HG03571 (cell line): ENCODE results near the gene JAKMIP3.
"Not testable (repeated sequence)": the region's sequence is repeated elsewhere in the genome, so short reads cannot be mapped to it uniquely, and the experiment has no call there.

Experiments
- ATAC-seq: cut with Tn5 transposase; IDR thresholded peaks from one replicate; pipeline ENCODE4 v1.9.1; 2021; ENCODE audit not compliant: unreplicated experiment

JAKMIP3 gene

GRCh38 chr10:132064082-132064755 lies 1.5 kb upstream of the JAKMIP3 start:
- ATAC-seq: no peak

DNA sequence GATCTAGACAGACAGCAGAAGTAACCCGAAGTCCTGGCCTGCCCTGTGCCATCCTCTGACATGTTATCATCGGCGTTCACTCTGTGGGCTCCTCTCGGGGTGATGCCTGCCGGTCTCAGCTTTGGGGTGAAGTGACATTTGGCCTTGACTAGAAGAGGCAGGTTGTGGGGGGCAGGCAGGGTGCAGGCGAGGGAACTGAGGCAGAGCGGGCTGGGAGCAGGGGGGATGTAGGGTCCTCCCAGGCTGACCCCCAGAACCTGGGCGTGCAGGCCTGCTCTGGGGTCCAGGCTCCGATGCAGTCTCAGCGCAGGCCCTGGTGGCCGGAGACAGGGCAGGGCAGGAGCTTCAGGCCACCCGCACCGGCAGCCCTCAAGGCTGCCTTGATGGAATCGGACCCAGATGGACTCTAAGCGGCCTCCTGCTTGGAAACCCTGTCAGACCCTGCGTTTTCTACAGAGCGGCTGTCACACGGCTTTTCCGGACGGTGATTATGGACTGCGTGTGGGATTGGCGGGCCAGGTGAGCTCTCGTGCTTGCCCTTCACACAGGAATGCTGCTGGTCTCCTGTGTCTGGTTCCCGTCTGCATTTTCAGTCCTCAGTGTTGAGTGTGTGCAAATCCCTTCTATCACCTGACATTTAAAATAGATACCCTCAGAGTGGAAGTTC lies 842 bp upstream of the JAKMIP3 start:
- no peak for ATAC-seq

GRCh38 chr10:132066186-132066585 lies 440 bp downstream of the JAKMIP3 start:
- ATAC-seq: no peak

DNA sequence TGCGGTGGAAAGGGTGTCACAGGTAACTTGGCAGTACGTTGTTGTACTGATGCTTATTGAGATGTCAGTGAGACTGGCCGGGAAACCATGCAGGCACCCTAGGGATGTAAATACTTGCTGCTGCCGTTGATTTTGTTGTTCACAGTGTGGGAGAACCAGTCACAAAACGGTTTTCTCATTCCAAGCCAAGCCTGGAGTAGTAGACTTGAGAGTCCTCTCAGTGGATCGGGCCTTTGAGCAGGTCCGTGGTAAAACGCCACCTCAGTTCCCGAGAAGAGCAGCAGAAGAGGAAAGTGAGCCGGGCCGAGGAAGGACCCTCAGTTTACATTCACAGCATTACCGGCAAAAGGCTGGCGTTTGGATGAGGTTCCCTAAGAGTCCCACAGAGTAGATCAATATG lies 1.1 kb downstream of the JAKMIP3 start:
- no peak for ATAC-seq

DNA sequence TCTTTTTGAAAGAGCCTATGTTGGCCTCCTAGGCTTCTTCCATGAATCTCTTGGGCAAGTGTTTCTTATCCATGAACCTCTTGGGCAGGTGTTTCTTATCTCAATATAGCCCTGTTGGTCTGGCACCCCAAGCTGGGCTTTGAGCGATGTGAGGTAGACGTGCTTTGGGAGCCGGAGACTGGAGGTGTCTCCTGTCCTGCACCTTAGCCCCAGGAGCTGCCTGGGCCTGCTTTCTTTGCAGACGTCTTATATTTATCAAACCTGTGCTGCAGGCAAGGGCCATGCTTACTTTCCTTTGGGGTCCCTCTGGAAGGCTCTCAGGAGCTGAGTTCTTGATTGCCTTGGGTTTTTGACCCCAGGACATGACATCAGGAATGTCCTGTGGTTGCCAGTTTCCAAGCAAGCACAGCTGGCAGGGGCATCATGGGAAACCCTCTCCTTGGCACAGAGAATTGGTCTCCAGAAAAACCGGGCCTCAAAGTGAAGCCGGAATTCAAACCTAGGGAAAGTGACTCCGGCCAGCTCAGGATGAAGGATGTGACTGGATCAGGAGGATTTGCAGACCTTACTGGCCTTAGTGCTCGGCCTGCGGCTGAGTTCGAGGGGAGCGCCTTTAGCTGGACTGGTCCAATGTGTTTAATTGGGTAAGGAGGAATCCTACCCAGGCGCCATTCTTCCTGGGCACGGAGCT lies 2.8 kb downstream of the JAKMIP3 start:
- no peak for ATAC-seq

DNA sequence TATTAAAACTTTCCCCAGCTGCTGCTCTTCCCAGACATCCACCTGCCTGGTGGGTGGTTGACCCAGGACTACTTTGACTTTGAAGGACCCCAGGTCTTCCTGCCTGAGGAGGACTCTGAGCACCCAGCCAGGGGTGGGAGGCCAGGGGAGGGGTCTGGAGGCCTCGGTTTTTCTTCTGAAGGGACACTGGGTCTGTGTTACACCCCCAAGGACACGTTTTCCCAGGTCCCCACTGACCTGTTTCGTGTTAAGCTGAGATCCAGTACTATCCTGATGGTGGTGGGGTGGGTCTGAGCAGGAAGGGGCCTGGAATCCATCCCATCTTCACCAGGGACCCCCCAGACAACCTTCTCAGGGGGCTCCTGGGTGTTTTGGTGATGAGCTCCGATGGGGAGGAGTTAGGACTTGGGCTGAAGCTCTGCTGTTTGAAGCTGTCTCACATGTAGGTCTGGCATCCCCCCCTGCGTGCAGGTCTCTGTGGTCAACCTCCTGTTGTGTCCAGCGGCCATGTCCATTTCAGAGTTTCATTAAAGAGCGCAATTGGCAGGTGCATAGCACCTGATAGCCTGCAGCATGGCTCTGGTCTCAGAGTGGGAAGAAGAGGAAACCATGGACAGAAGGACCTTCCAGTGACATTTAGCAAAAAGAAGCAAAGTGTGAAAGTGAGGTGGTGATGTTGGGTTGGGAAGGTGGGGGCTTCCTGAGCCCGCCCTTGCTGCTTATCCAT lies 3.5 kb downstream of the JAKMIP3 start:
- ATAC-seq: no peak

DNA sequence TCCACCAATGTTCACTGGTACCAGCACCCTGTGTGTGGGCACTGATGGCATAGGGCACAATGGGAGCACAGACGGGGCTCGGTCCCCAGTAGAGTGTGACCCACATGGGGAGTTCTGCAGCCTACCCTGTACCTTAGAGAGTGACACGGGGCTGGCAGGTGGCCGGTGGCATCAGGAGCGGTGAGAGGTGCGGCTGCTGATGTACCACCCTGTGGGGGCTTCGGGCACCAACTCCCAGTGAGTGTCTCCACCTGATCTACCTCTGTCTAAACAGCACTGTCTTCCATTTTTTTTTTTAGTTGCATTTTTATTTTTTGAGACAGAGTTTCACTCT lies 4.1 kb downstream of the JAKMIP3 start:
- no peak for ATAC-seq

DNA sequence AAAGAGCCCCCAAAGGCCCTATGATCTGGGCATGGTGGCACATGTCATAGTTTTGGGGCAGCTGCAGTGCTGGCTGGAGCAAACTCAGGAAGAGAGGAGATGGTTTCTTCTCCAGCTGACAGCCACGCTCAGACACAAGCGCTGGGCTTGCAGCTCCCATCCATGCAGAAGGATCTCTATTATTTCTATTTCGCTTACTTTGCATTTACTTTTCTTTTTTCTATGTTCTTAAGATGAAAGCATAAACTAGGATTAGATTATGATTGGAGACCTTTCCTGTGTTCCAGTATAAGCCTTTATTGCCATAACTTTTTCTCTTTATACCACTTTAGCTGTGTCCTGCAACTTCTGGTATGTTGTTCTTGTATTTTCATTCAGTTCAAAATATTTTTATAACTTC lies 5.0 kb downstream of the JAKMIP3 start:
- no peak for ATAC-seq

DNA sequence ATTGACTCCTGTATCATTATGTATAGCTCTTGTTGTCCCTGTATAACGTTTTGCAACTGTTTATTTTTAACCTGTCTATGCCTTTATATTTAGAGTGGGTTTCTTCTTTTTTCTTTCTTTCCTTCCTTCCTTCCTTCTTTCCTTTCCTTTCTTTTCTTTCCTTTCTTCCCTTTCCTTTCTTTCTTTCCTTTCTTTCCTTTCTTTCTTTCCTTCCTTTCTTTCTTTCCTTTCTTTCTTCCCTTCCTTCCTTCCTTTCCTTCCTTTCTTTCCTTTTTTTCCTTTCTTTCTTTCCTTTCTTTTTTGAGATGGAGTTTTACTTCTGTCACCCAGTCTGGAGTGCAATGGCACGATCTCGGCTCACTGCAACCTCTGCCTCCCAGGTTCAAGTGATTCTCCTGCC lies 5.9 kb downstream of the JAKMIP3 start:
- no peak for ATAC-seq

GRCh38 chr10:132075909-132076577 lies 10.3 kb downstream of the JAKMIP3 start:
- ATAC-seq: no peak

DNA sequence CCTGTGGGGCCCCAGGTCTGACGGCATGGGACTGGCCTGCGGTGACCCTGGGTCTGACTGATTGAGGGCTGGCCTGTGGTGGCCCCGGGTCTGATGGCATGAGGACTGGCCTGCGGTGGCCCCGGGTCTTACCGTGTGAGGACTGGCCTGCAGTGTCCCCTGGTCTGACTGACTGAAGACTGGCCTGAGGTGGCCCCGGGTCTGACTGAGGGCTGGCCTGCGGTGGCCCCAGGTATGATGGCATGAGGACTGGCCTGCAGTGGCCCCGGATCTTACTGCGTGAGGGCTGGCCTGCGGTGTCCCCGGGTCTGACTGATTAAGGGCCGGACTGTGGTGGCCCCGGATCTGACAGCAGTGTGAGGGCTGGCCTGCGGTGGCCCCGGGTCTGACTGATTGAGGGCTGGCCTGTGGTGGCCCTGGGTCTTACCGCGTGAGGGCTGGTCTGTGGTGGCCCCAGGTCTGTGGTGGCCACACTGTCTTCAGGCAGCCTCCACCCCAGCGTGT lies 10.9 kb downstream of the JAKMIP3 start:
- ATAC-seq: no peak

- no peak for ATAC-seq
Observed at GRCh38 chr10:132077091-132077490, 11.3 kb downstream of the JAKMIP3 start.

DNA sequence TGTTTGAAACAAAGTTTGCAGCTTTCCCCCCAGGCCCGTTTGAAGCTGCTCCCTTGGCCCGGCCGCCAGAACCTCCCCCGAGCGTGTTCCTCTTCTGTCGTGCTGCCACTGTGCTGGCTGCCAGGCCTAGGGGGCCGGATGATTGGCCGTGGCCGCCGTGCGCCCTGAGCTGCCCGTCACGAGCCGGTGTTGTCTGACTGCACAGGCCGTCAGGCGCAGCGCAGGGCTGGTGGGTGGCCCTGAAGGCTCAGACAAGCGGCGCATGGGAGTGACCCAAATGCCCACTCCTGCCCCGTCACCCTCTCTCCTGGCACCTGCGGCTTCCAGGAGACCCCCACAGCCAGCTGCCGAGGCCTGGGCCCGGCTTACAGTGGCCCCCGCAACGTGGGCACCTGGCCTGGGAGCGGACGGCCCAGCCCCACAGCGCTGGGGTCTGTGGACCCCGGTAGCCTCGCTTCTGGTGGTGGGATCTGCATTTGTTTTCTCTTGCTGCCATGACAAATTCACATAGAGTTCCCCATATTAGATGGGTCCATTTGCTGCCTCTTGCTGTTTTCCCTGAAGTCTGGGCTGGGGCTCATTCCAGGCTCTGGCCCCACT lies 13.1 kb downstream of the JAKMIP3 start:
- ATAC-seq: no peak

- ATAC-seq: not testable (repeated sequence)
Observed at GRCh38 chr10:132084384-132084783, 18.6 kb downstream of the JAKMIP3 start.

GRCh38 chr10:132093236-132093635 lies 27.5 kb downstream of the JAKMIP3 start:
- not testable (repeated sequence) for ATAC-seq

- ATAC-seq: no peak
Observed at GRCh38 chr10:132094581-132095234, 29.0 kb downstream of the JAKMIP3 start.

DNA sequence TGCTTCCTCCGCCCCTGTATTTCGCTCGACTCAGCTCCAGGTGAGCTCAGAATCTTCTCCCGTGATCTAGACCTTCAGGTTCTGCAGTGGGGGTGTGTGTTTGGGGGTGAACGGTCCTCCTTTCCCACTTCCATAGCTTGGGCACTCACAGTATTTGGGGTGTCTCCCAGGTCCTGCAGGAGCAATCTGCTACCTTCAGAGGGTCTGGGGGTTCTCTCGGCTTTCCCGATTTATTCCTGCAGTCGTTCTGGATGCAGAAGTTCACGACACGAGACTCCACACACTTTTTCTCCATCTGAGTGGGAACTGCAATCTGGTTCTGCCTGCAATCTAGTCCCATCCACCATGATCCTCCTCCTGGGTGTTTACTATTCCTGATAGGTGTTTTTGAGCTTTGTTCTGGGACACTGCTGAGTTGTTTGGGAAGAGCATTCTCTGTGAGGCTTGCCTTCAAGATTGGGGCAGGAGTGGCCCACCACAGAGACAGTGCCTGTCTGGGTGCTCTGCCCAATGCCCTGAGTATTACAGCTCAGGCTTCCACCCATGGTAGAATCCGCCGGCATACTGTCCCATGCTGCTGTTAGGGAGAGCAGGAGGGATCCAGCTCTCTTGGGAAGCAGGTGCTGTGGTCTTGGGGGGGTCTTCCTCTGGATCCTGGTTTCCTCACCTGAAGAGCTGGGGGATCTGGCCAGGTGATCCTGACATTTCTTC lies 29.8 kb downstream of the JAKMIP3 start:
- ATAC-seq: no peak

DNA sequence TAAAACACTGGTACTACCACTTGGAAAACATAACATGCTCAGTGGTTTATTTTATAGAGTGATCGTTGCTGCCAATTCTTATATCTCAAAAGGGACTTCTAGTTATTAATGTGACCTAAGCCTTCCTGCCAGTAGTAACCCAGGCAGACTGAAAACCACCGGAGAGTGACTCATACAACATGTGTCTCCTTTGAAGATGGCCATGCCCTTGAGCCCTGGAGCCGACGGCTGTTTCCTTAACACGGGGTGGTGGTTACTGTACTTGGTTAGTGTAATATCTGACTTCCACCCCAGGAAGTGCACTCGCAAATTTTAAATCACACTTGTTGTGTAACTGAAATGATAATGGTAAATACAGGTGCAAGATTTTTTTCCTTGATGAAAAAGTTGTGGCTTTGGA lies 30.5 kb downstream of the JAKMIP3 start:
- ATAC-seq: no peak

DNA sequence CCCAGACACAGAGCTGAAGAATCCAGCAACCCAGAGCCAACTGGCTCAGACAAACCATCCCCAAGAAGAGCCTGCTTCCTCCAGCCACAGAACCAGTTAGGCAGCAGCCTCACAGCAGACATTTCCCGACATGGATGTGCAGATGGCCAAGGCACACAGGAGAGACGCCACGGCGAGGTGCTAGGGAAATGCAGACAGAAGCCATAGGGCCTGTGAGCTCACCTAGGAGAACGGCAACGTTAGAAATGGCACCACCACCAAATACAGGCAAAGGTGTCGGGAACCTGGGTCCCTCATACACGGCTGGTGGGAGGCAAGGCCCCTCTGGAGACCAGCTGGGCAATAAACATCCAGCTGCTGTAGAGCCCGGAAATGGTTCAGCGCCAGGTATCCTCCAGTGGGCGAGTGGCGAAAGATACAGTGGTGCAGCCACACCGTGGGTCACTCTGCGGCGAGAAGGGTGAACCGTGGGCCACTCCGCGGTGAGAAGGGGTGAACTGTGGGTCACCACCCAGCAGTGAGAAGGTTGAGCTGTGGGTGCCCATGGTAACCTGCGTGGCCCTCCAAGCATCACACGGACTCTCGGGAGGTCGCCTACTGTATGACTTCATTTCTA lies 31.2 kb downstream of the JAKMIP3 start:
- ATAC-seq: no peak
